Measurements from ENCODE around the gene POLR2J.

DNA sequence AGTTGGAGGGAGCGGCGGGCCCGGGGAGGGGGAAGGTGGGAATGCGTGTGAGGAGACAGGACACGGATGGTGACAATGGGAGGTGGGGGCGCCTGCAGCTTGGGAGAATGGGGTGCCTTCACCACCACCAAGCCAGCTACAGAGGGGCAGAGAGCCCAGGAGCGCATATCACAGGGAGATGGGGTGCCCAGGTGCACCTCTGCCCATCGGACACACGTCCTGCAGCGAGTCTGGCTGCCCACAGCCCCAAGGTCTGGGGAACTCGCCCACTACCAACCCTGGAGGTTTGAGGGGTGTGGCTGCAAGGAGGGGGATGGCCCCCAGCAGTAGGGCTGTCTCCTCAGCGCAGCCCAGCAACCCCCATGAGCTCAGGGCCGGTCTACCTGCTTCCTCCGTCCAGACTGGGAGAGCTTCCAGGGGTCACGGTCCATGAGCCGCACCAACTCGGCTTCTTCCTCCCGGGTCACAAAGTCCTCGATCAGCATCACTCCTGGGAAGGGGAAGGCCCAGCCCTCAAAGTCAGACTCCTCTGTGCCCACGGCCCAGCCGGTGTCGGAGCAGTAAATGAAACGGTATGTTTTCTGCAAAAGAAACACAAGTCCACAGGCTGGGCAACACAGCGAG lies 19.4 kb downstream of the POLR2J start:
- TF ChIP-seq, protein P1, sequence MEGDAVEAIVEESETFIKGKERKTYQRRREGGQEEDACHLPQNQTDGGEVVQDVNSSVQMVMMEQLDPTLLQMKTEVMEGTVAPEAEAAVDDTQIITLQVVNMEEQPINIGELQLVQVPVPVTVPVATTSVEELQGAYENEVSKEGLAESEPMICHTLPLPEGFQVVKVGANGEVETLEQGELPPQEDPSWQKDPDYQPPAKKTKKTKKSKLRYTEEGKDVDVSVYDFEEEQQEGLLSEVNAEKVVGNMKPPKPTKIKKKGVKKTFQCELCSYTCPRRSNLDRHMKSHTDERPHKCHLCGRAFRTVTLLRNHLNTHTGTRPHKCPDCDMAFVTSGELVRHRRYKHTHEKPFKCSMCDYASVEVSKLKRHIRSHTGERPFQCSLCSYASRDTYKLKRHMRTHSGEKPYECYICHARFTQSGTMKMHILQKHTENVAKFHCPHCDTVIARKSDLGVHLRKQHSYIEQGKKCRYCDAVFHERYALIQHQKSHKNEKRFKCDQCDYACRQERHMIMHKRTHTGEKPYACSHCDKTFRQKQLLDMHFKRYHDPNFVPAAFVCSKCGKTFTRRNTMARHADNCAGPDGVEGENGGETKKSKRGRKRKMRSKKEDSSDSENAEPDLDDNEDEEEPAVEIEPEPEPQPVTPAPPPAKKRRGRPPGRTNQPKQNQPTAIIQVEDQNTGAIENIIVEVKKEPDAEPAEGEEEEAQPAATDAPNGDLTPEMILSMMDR (IDR thresholded peaks at IDR 0.05): no peak
- TF ChIP-seq POLR2AphosphoS5 (IDR thresholded peaks at IDR 0.05): no peak

Measured in gastroesophageal sphincter (tissue), 3 donors.